Smooth muscle cell (in vitro differentiated cells): Measurements from ENCODE around the gene NCOA7. TPM values are rescaled to one million over a fixed set of nuclear protein-coding genes. Genes with fewer than 3 reads are reported as not detected.

Experiments
- DNase-seq: peaks from one replicate; lab custom pipeline; 2025; ENCODE audit not compliant: unreplicated experiment; lab: John Stamatoyannopoulos, UW
- H2AFZ ChIP-seq: fragments of 200-600 bp; sonication (generic); 2 replicates; pipeline ENCODE4 v1.6.0; 2016; ENCODE audit warnings: antibody characterized with exemption, low read depth, mild to moderate bottlenecking
- H3F3A ChIP-seq: fragments of 200-600 bp; sonication (generic); 2 replicates; pipeline ENCODE4 v1.6.0; 2017; ENCODE audit warnings: antibody characterized with exemption, low read depth
- H3K27ac ChIP-seq: fragments of 200-600 bp; sonication (generic); 2 replicates; pipeline ENCODE4 v1.5.1; 2016; ENCODE audit warnings: low read depth, mild to moderate bottlenecking
- H3K27me3 ChIP-seq: fragments of 200-600 bp; sonication (generic); 2 replicates; pipeline ENCODE4 v1.6.1; 2016; ENCODE audit warnings: low read depth, mild to moderate bottlenecking
- H3K36me3 ChIP-seq: fragments of 200-600 bp; sonication (generic); 2 replicates; pipeline ENCODE4 v1.5.1; 2016; ENCODE audit warnings: low read depth
- H3K4me1 ChIP-seq: fragments of 200-600 bp; sonication (generic); 2 replicates; pipeline ENCODE4 v1.5.1; 2016; ENCODE audit warnings: low read depth
- H3K4me2 ChIP-seq: fragments of 200-600 bp; sonication (generic); 2 replicates; pipeline ENCODE4 v1.6.0; 2016; ENCODE audit warnings: mild to moderate bottlenecking
- H3K4me3 ChIP-seq: fragments of 200-600 bp; sonication (generic); 2 replicates; pipeline ENCODE4 v1.5.1; 2016; ENCODE audit warnings: mild to moderate bottlenecking
- H3K79me2 ChIP-seq: fragments of 200-600 bp; sonication (generic); 2 replicates; pipeline ENCODE4 v1.6.0; 2016; ENCODE audit warnings: low read depth, mild to moderate bottlenecking
- H3K9ac ChIP-seq: fragments of 200-600 bp; sonication (generic); 2 replicates; pipeline ENCODE4 v1.6.0; 2016; ENCODE audit warnings: low read depth
- H3K9me3 ChIP-seq: fragments of 200-600 bp; sonication (generic); replicated peaks from 2 replicates; pipeline ENCODE4 v1.5.1; 2016; ENCODE audit warnings: low read depth
- H4K20me1 ChIP-seq: fragments of 200-600 bp; sonication (generic); 2 replicates; pipeline ENCODE4 v1.6.0; 2016; ENCODE audit warnings: low read depth
- CTCF ChIP-seq: fragments of 200-600 bp; sonication (generic); IDR thresholded peaks from 2 replicates; pipeline ENCODE4 v1.5.1; 2017; ENCODE audit warnings: borderline replicate concordance, mild to moderate bottlenecking, antibody characterized with exemption; ENCODE audit not compliant: insufficient read depth, poor library complexity, severe bottlenecking
- WGBS: methylation state at CpG from one replicate; pipeline ENCODE4 v1.1.7; 2016; ENCODE audit warnings: low lambda C conversion rate; 5-methylcytosine and 5-hydroxymethylcytosine counted together
- polyA plus RNA-seq: library from polyadenylated mRNA; unstranded; fragments of >200 nt; fragmentation: Nextera tagmentation; extraction: Ambion mirVana; gene quantifications from 2 replicates; pipeline ENCODE4 v1.2.1, GENCODE V29; 2016
- total RNA-seq: library from RNA; depleted of rRNA; stranded (reverse); fragments of >200 nt; gene quantifications from 2 replicates; pipeline ENCODE4 v1.2.3, GENCODE V29; 2014

NCOA7 gene
- total and polyA plus RNA-seq, 2 experiments from 2014 or later: 38.1 to 44.0 TPM

- Histone ChIP-seq H3K36me3 (no peaks in the 10 kb centered on the region), H3K4me2 (no peak overlapping the region), H3K4me3 (no peak overlapping the region), H3K79me2 (no peaks in the 10 kb centered on the region), H4K20me1 (no peaks in the 10 kb centered on the region), H3K27ac (no peak overlapping the region), H3K27me3 (no peaks in the 10 kb centered on the region), H3K9me3 (no peaks in the 10 kb centered on the region), H3F3A (no peaks in the 10 kb centered on the region), H3K4me1 (no peaks in the 10 kb centered on the region), H3K9ac (no peak overlapping the region), H2AFZ (no peak overlapping the region)
- DNase-seq: no peak
- 79% methylated on average over 4 of the region's 4 CpGs for WGBS
- TF ChIP-seq CTCF: no peak
Measured at GRCh38 chr6:125865015-125865414, 74.3 kb downstream of the NCOA7 start.

GRCh38 chr6:125866433-125866832, 75.7 kb downstream of the NCOA7 start:
- Histone ChIP-seq H3K27ac (no peak overlapping the region), H3K36me3 (no peaks in the 10 kb centered on the region), H3F3A (no peaks in the 10 kb centered on the region), H3K4me2 (no peak overlapping the region), H3K79me2 (no peaks in the 10 kb centered on the region), H4K20me1 (no peaks in the 10 kb centered on the region), H3K9ac (no peak overlapping the region), H3K27me3 (no peaks in the 10 kb centered on the region), H3K4me3 (no peak overlapping the region), H2AFZ (no peak overlapping the region), H3K4me1 (no peaks in the 10 kb centered on the region), H3K9me3 (no peaks in the 10 kb centered on the region)
- no peak for TF ChIP-seq CTCF
- DNase-seq: no peak

GRCh38 chr6:125867483-125867942, 76.8 kb downstream of the NCOA7 start:
- H3K9ac ChIP-seq: no peak overlapping the region
- H3K27me3 ChIP-seq: no peaks in the 10 kb centered on the region
- no peak for DNase-seq
- H3F3A ChIP-seq: no peaks in the 10 kb centered on the region
- no peak overlapping the region for H3K4me2 ChIP-seq
- H3K4me1 ChIP-seq: no peaks in the 10 kb centered on the region
- 37% methylated on average over 6 of the region's 6 CpGs for WGBS
- H3K36me3 ChIP-seq: no peaks in the 10 kb centered on the region
- no peak for TF ChIP-seq CTCF
- H3K79me2 ChIP-seq: no peaks in the 10 kb centered on the region
- H4K20me1 ChIP-seq: no peaks in the 10 kb centered on the region
- no peak overlapping the region for H3K27ac ChIP-seq
- H3K9me3 ChIP-seq: no peaks in the 10 kb centered on the region
- no peak overlapping the region for H2AFZ ChIP-seq
- H3K4me3 ChIP-seq: no peak overlapping the region

GRCh38 chr6:125868252-125868651, 77.5 kb downstream of the NCOA7 start:
- no peaks in the 10 kb centered on the region for H3K36me3 ChIP-seq
- H4K20me1 ChIP-seq: no peaks in the 10 kb centered on the region
- 69% methylated on average over 2 of the region's 2 CpGs for WGBS
- H2AFZ ChIP-seq: no peak overlapping the region
- no peak overlapping the region for H3K9ac ChIP-seq
- H3K4me3 ChIP-seq: no peak overlapping the region
- no peaks in the 10 kb centered on the region for H3K27me3 ChIP-seq
- no peaks in the 10 kb centered on the region for H3K79me2 ChIP-seq
- no peak for DNase-seq
- no peak for TF ChIP-seq CTCF
- no peak overlapping the region for H3K4me2 ChIP-seq
- H3F3A ChIP-seq: no peaks in the 10 kb centered on the region
- H3K27ac ChIP-seq: no peak overlapping the region
- H3K9me3 ChIP-seq: no peaks in the 10 kb centered on the region
- no peaks in the 10 kb centered on the region for H3K4me1 ChIP-seq
